HepG2 (cell line): ENCODE results near the gene OR7A5. TPM values are rescaled to one million over a fixed set of nuclear protein-coding genes. Genes with fewer than 3 reads are reported as not detected.
A peak's percentile ranks its signal among the peaks of the same experiment; 100 is the strongest.

Experiments
- ATAC-seq: fragments of 200-7000 bp; cut with Tn5 transposase; 3 replicates; pipeline ENCODE4 v1.9.1; 2020; ENCODE audit warnings: mild to moderate bottlenecking, moderate library complexity
- BruUV-seq: library from RNA; stranded (reverse); fragments of 400-500 nt; replicated peaks from 2 replicates; lab custom pipeline; 2021; lab: Mats Ljungman, UMichigan
- CTCF ChIA-PET: fragments of 300-600 bp; formaldehyde crosslinking; extraction: SDS; loops from one replicate; lab custom pipeline; 2021; ENCODE audit warnings: low total read pairs, inconsistent platforms, low intra/inter-chr PET ratio; lab: Yijun Ruan, JAX
- POLR2A ChIA-PET: fragments of 350-600 bp; sonication (Branson Sonifier 250); formaldehyde crosslinking; loops from one replicate; lab custom pipeline; 2020; ENCODE audit warnings: antibody characterized with exemption, inconsistent platforms; lab: Yijun Ruan, JAX
- DNase-seq: peaks from one replicate; pipeline ENCODE4 v3.0.0-alpha.2; 2015; ENCODE audit warnings: low spot score
- FAIRE-seq: peaks from 3 replicates; lab custom pipeline; 2011; peaks lifted over from hg19 to GRCh38; lab: Jason Lieb, UNC
- H2AFZ ChIP-seq: one replicate; pipeline ENCODE4 v1.6.1; 2011; ENCODE audit warnings: low read length, inconsistent platforms
- H3K27ac ChIP-seq: fragments of 300-600 bp; 3 replicates; pipeline ENCODE4 v1.8.0; 2011; ENCODE audit warnings: mixed run types, mild to moderate bottlenecking, mixed read lengths, low read length, inconsistent platforms; ENCODE audit not compliant: insufficient read depth; ENCODE audit errors: extremely low read length
- H3K27me3 ChIP-seq, 2 experiments: fragments of 200-600 bp in 1 of 2; 2 replicates in 1 of 2; 3 replicates in 1 of 2; pipeline versions ENCODE4 v1.6.0 to v1.8.0; 2011; ENCODE audit warnings: low read length in 2 of 2, mild to moderate bottlenecking in 2 of 2, moderate library complexity in 2 of 2, inconsistent platforms in 1 of 2; ENCODE audit not compliant: insufficient read depth in 2 of 2, control insufficient read depth in 1 of 2
- H3K36me3 ChIP-seq, 2 experiments: fragments of 200-600 bp in 1 of 2; replicated peaks in 1 of 2; 2 replicates in 1 of 2; 3 replicates in 1 of 2; pipeline versions ENCODE4 v1.5.1 to v1.8.0; 2011; ENCODE audit warnings: low read length in 2 of 2, inconsistent platforms in 1 of 2; ENCODE audit not compliant: insufficient read depth in 2 of 2, control insufficient read depth in 1 of 2
- H3K4me1 ChIP-seq: 2 replicates; pipeline ENCODE4 v1.5.1; 2012; ENCODE audit warnings: low read length, inconsistent platforms; ENCODE audit not compliant: insufficient read depth
- H3K4me2 ChIP-seq: 2 replicates; pipeline ENCODE4 v1.6.0; 2011; ENCODE audit warnings: low read depth, low read length, inconsistent platforms
- H3K4me3 ChIP-seq, 3 experiments: fragments of 200-600 bp in 1 of 3; sonication (generic), shearing (Covaris generic) in 1 of 3; replicated peaks in 1 of 3; 2 replicates each; pipeline ENCODE4 v1.5.1; 2011 to 2016; ENCODE audit warnings: low read length in 3 of 3, inconsistent platforms in 2 of 3, low read depth in 2 of 3, mild to moderate bottlenecking in 2 of 3, control low read depth in 1 of 3, mixed read lengths in 1 of 3; ENCODE audit not compliant: insufficient read depth in 1 of 3
- H3K79me2 ChIP-seq: one replicate; pipeline ENCODE4 v1.6.1; 2011; ENCODE audit warnings: low read length, inconsistent platforms; ENCODE audit not compliant: insufficient read depth
- H3K9ac ChIP-seq: 2 replicates; pipeline ENCODE4 v1.6.0; 2011; ENCODE audit warnings: mild to moderate bottlenecking, low read depth, low read length, inconsistent platforms; ENCODE audit not compliant: insufficient read depth
- H3K9me3 ChIP-seq: 2 replicates; pipeline ENCODE4 v1.5.1; 2012; ENCODE audit warnings: mild to moderate bottlenecking, low read length
- H4K20me1 ChIP-seq: 2 replicates; pipeline ENCODE4 v1.6.0; 2011; ENCODE audit warnings: inconsistent platforms, mild to moderate bottlenecking, low read length, moderate library complexity; ENCODE audit not compliant: insufficient read depth
- ATF5 ChIP-seq: sonication (generic); formaldehyde crosslinking; IDR thresholded peaks from 2 replicates; pipeline ENCODE4 v1.4.0; 2020; ENCODE audit warnings: mild to moderate bottlenecking, low read depth, missing genetic modification reagents
- ATF7 ChIP-seq, 2 experiments: fragments of 450-650 bp in 1 of 2; sonication (generic) in 1 of 2; formaldehyde crosslinking in 1 of 2; IDR thresholded peaks; 2 replicates each; pipeline versions ENCODE4 v1.4.0 to v1.6.1; 2016 to 2020; ENCODE audit warnings: antibody characterized with exemption in 1 of 2, mild to moderate bottlenecking in 1 of 2, missing genetic modification reagents in 1 of 2
- BORCS8-MEF2B ChIP-seq: sonication (generic); formaldehyde crosslinking; IDR thresholded peaks from 2 replicates; pipeline ENCODE4 v1.8.0; 2022; ENCODE audit warnings: mild to moderate bottlenecking, missing genetic modification reagents
- CREB1 ChIP-seq, 2 experiments: fragments of 450-650 bp in 1 of 2; IDR thresholded peaks; 2 replicates each; pipeline ENCODE4 v1.6.1; 2016 to 2017; ENCODE audit warnings: control low read depth in 1 of 2, mild to moderate bottlenecking in 1 of 2, missing compliant biosample characterization in 1 of 2, missing genetic modification characterization in 1 of 2
- GATAD1 ChIP-seq: IDR thresholded peaks from 2 replicates; pipeline ENCODE4 v1.6.1; 2016; ENCODE audit warnings: missing genetic modification reagents, missing compliant biosample characterization
- IKZF5 ChIP-seq: IDR thresholded peaks from 2 replicates; pipeline ENCODE4 v1.6.1; 2018; ENCODE audit warnings: missing genetic modification reagents, mild to moderate bottlenecking, missing compliant biosample characterization
- NBN ChIP-seq: fragments of 450-650 bp; conservative IDR thresholded peaks from 2 replicates; pipeline ENCODE4 v1.6.1; 2017
- NONO ChIP-seq, 2 experiments: fragments of 450-650 bp in 1 of 2; sonication (generic) in 1 of 2; formaldehyde crosslinking in 1 of 2; IDR thresholded peaks in 1 of 2; conservative IDR thresholded peaks in 1 of 2; 2 replicates each; pipeline versions ENCODE4 v1.6.1 to v1.8.0; 2017 to 2022; ENCODE audit warnings: mild to moderate bottlenecking in 1 of 2, missing genetic modification reagents in 1 of 2, moderate library complexity in 1 of 2
- STAG1 ChIP-seq: sonication (generic); formaldehyde crosslinking; IDR thresholded peaks from 2 replicates; pipeline ENCODE4 v1.4.0; 2020; ENCODE audit warnings: missing genetic modification reagents
- TERF1 ChIP-seq: sonication (generic); formaldehyde crosslinking; IDR thresholded peaks from 2 replicates; pipeline ENCODE4 v1.8.0; 2022; ENCODE audit warnings: mild to moderate bottlenecking, missing genetic modification reagents, moderate library complexity
- ZNF605 ChIP-seq: sonication (generic); formaldehyde crosslinking; IDR thresholded peaks from 2 replicates; pipeline ENCODE4 v1.8.0; 2022; ENCODE audit warnings: mild to moderate bottlenecking, missing genetic modification reagents
- WGBS: methylation state at CpG from one replicate; pipeline ENCODE4 v1.1.6; 2017; ENCODE audit warnings: low lambda C conversion rate; 5-methylcytosine and 5-hydroxymethylcytosine counted together
- in situ Hi-C: cut with HindIII; loops from 2 replicates; pipeline ENCODE4 v1.10.0; 2017; ENCODE audit warnings: low pct_unique_long_range_greater_than_20kb; ENCODE audit not compliant: extremely low pct_ligation_motif_present
- intact Hi-C: fragments of 100-400 bp; cut with micrococcal nuclease; formaldehyde crosslinking; loops from one replicate; pipeline ENCODE4 v1.10.0; 2022; ENCODE audit not compliant: unreplicated experiment
- polyA plus RNA-seq, 8 experiments: library from polyadenylated mRNA; depleted of rRNA in 3 of 8; stranded (reverse) in 7 of 8; unstranded in 1 of 8; fragments of >200 nt; fragmentation: Illumina TruSeq in 4 of 8; extraction: Trizol in 4 of 8; gene quantifications; 2 replicates each; pipeline versions ENCODE4 v1.2.1 to v1.2.3, GENCODE V29; 2011 to 2016; ENCODE audit warnings: low read depth in 4 of 8, missing spikeins in 1 of 8, mixed read lengths in 1 of 8; ENCODE audit not compliant: insufficient read depth in 1 of 8
- total RNA-seq, 5 experiments: library from RNA; depleted of rRNA; stranded (reverse); fragments of >200 nt; fragmentation: Illumina TruSeq; extraction: Trizol; gene quantifications; 2 replicates each; pipeline ENCODE4 v1.2.3, GENCODE V29; 2016; ENCODE audit warnings: low read depth in 1 of 5

Gene OR7A5
- total and polyA plus RNA-seq, 2 of the 13 experiments (the other 11 are each of a cell fraction or from before 2014, with no cell fraction given), result not detected

GRCh38 chr19:14843578-14843977 lies 8.6 kb upstream of the OR7A5 start (continued):
- no peak for TF ChIP-seq IKZF5

GRCh38 chr19:14843169-14843568 lies 8.2 kb upstream of the OR7A5 start:
- ChIA-PET POLR2A (no interaction called here), CTCF (no interaction called here)
- Histone ChIP-seq H4K20me1 (no peaks in the 10 kb centered on the region), H3K36me3 (no peaks in the 10 kb centered on the region), H3K27ac (no peak overlapping the region), H2AFZ (no peak overlapping the region), H3K27me3 (no peaks in the 10 kb centered on the region), H3K4me2 (no peak overlapping the region), H3K79me2 (no peaks in the 10 kb centered on the region), H3K9ac (no peak overlapping the region), H3K9me3 (no peaks in the 10 kb centered on the region), H3K4me1 (no peaks in the 10 kb centered on the region), H3K4me3 (no peak overlapping the region)
- in situ Hi-C loops, result no loop called here
- DNase-seq, result no peak
- ATAC-seq, result no peak
- intact Hi-C loops, result no loop called here
- WGBS, result 32% methylated on average over 2 of the region's 2 CpGs
- TF ChIP-seq NBN, result no peak
- TF ChIP-seq GATAD1, result no peak
- no peak for TF ChIP-seq ATF5 (CRISPR knock-in tag)
- peak; percentile 97 for TF ChIP-seq ATF7 (IDR thresholded peaks at IDR 0.05)
- no peak for TF ChIP-seq ATF7 (CRISPR knock-in tag; IDR thresholded peaks at IDR 0.05)
- TF ChIP-seq CREB1 (IDR thresholded peaks at IDR 0.05), result peak; percentile 92
- TF ChIP-seq CREB1 (CRISPR knock-in tag; IDR thresholded peaks at IDR 0.05), result no peak
- no peak for TF ChIP-seq TERF1 (CRISPR knock-in tag)
- no peak for TF ChIP-seq ZNF605 (CRISPR knock-in tag)
- TF ChIP-seq NONO (IDR thresholded peaks at IDR 0.05), result no peak
- no peak for TF ChIP-seq NONO (CRISPR knock-in tag; conservative IDR thresholded peaks at IDR 0.05)
- no peak for TF ChIP-seq STAG1 (CRISPR knock-in tag)
- no peak for TF ChIP-seq BORCS8-MEF2B (CRISPR knock-in tag)
- FAIRE-seq, result no peak
- no TSS peak for BruUV-seq
